KMS-11 (cell line): Measurements from ENCODE around the gene CADPS2.

Source experiments
- H2AFZ ChIP-seq: fragments of 200-600 bp; sonication (generic); 2 replicates; pipeline ENCODE4 v1.6.1; 2016; ENCODE audit warnings: antibody characterized with exemption, mixed run types, low read depth
- H3K27ac ChIP-seq: fragments of 200-600 bp; sonication (generic); 2 replicates; pipeline ENCODE4 v1.6.1; 2016; ENCODE audit warnings: mild to moderate bottlenecking, mixed run types
- H3K27me3 ChIP-seq: fragments of 200-600 bp; sonication (generic); 2 replicates; pipeline ENCODE4 v1.6.1; 2017; ENCODE audit warnings: mild to moderate bottlenecking, low read depth, mixed run types, moderate library complexity; ENCODE audit not compliant: insufficient read depth
- H3K36me3 ChIP-seq: fragments of 200-600 bp; sonication (generic); 2 replicates; pipeline ENCODE4 v1.6.1; 2017; ENCODE audit warnings: mild to moderate bottlenecking, mixed run types; ENCODE audit not compliant: insufficient read depth
- H3K4me1 ChIP-seq: fragments of 200-600 bp; sonication (generic); 2 replicates; pipeline ENCODE4 v1.6.1; 2016; ENCODE audit warnings: mild to moderate bottlenecking, low read depth, mixed run types; ENCODE audit not compliant: poor library complexity, severe bottlenecking
- H3K4me2 ChIP-seq: fragments of 200-600 bp; sonication (generic); 2 replicates; pipeline ENCODE4 v1.7.0; 2016; ENCODE audit warnings: mild to moderate bottlenecking, mixed run types
- H3K4me3 ChIP-seq: fragments of 200-600 bp; sonication (generic); IDR thresholded peaks from 2 replicates; pipeline ENCODE4 v1.6.1; 2017; ENCODE audit warnings: low read depth, low read length, mixed read lengths; ENCODE audit not compliant: insufficient read depth
- H3K79me2 ChIP-seq: fragments of 200-600 bp; sonication (generic); 2 replicates; pipeline ENCODE4 v1.6.1; 2016; ENCODE audit warnings: low read depth, mixed run types; ENCODE audit not compliant: insufficient read depth
- H3K9ac ChIP-seq: fragments of 200-600 bp; sonication (generic); 2 replicates; pipeline ENCODE4 v1.6.1; 2016; ENCODE audit warnings: mild to moderate bottlenecking, mixed run types
- H4K20me1 ChIP-seq: fragments of 200-600 bp; sonication (generic); 2 replicates; pipeline ENCODE4 v1.6.1; 2016; ENCODE audit warnings: mild to moderate bottlenecking, mixed run types; ENCODE audit not compliant: insufficient read depth
- TF ChIP-seq, protein P1 (sequence below): fragments of 200-600 bp; sonication (generic); conservative IDR thresholded peaks from 2 replicates; pipeline ENCODE4 v1.6.1; 2017; ENCODE audit warnings: low read depth, mild to moderate bottlenecking, antibody characterized with exemption, low read length, moderate library complexity, mixed read lengths

CADPS2 gene

DNA sequence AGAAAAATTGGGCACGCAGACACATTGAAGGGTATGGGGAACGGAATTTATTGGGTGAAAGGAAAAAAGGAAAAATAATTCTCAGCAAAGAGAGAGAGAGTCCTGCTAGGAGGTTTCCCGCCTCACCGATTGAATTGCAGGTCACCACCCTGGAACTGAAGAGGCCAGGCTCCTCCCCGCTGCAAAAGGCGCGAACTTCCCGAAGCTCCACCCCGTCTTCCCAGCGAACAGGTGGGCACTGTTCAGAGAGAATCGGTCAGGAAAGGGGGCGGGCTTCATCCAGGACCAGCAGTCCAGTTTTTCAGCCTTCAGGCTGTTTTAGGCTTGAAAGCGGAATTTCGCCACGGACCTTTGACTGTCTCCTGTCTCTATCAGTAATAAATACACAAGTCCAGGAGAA lies 27.3 kb upstream of the CADPS2 start:
- Histone ChIP-seq H3K4me1 (no peaks in the 10 kb centered on the region), H3K27ac (no peak overlapping the region), H3K4me2 (no peak overlapping the region), H3K27me3 (no peaks in the 10 kb centered on the region), H4K20me1 (no peaks in the 10 kb centered on the region), H3K4me3 (no peak overlapping the region), H3K79me2 (no peaks in the 10 kb centered on the region), H2AFZ (no peak overlapping the region), H3K9ac (no peak overlapping the region), H3K36me3 (no peaks in the 10 kb centered on the region)
- TF ChIP-seq, protein P1, sequence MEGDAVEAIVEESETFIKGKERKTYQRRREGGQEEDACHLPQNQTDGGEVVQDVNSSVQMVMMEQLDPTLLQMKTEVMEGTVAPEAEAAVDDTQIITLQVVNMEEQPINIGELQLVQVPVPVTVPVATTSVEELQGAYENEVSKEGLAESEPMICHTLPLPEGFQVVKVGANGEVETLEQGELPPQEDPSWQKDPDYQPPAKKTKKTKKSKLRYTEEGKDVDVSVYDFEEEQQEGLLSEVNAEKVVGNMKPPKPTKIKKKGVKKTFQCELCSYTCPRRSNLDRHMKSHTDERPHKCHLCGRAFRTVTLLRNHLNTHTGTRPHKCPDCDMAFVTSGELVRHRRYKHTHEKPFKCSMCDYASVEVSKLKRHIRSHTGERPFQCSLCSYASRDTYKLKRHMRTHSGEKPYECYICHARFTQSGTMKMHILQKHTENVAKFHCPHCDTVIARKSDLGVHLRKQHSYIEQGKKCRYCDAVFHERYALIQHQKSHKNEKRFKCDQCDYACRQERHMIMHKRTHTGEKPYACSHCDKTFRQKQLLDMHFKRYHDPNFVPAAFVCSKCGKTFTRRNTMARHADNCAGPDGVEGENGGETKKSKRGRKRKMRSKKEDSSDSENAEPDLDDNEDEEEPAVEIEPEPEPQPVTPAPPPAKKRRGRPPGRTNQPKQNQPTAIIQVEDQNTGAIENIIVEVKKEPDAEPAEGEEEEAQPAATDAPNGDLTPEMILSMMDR: no peak

DNA sequence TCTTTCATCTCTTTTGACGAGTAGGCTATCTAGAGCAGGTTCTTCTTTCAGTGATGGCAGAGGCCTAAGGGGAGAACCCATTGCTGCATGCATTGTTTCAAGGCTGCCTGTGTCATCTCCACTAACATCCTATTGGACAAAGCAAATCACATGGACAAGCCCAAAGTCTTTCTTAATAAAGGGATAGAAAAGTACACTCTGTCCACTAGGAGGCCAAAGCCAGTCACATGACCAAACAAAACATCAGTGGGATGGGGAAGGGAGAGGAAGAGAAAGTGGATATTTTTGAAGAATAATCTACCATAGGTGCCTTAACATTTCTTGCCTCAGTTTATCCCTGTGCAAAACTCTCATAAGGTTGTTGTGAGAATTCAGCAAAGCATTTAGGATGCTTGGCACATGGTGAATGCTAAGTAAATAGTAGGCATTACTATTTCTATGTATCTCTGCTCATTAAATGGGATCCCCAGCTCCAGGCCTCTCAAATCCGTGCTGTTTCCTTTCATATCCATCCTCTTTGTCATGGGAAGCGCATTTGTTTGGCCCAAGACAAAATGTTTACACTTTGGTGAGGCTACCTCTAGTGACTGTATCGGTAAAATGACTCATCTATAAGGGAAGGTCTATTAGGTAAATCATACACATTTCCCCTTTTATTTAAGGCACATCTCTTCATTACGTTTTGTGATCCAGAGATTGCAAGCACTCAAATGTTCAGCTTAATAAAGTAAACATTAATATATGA lies 16.7 kb upstream of the CADPS2 start:
- TF ChIP-seq, protein P1: peak; percentile 55
- Histone ChIP-seq H2AFZ (no peak overlapping the region), H3K27me3 (no peaks in the 10 kb centered on the region), H3K36me3 (no peaks in the 10 kb centered on the region), H3K27ac (no peak overlapping the region), H3K9ac (no peak overlapping the region), H3K4me3 (no peak overlapping the region), H3K4me2 (no peak overlapping the region), H3K4me1 (no peaks in the 10 kb centered on the region), H4K20me1 (no peaks in the 10 kb centered on the region), H3K79me2 (no peaks in the 10 kb centered on the region)

GRCh38 chr7:122901250-122901649 lies 15.0 kb upstream of the CADPS2 start:
- Histone ChIP-seq H3K4me1 (no peaks in the 10 kb centered on the region), H4K20me1 (no peaks in the 10 kb centered on the region)

DNA sequence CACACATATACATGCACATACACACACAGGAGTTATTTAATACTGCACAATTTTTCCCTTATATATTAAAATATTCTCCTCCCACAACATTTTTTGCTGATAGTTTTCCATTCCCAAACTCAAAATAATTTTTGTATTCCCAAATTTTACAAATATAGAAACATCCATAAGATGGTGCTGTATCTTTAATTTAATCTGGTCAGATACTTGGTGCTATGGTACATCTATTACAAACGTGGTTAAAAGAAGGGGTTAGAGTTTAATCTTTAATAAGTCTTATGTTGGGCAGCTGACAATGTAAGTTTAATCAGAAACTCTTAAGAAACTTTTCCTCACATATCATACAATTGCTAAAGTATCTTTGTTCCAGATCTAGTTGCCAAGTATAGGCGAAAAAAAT lies 10.2 kb upstream of the CADPS2 start:
- Histone ChIP-seq H3K9ac (no peak overlapping the region), H3K4me3 (no peak overlapping the region), H2AFZ (no peak overlapping the region), H3K36me3 (no peaks in the 10 kb centered on the region), H3K79me2 (no peaks in the 10 kb centered on the region), H3K4me1 (no peaks in the 10 kb centered on the region), H3K27ac (no peak overlapping the region), H3K4me2 (no peak overlapping the region), H3K27me3 (no peaks in the 10 kb centered on the region), H4K20me1 (no peaks in the 10 kb centered on the region)
- TF ChIP-seq, protein P1: no peak

More at GRCh38 chr7:122901250-122901649, 15.0 kb upstream of the CADPS2 start:
- Histone ChIP-seq H3K9ac (no peak overlapping the region), H2AFZ (no peak overlapping the region), H3K27ac (no peak overlapping the region), H3K27me3 (no peaks in the 10 kb centered on the region), H3K4me3 (no peak overlapping the region), H3K79me2 (no peaks in the 10 kb centered on the region), H3K36me3 (no peaks in the 10 kb centered on the region), H3K4me2 (no peak overlapping the region)
- TF ChIP-seq, protein P1: no peak
